Ishikawa (cell line): ENCODE data around the gene COX10.

Source experiments
- CEBPB ChIP-seq: IDR thresholded peaks from 2 replicates; pipeline ENCODE4 v1.6.1; 2012
- CREB1 ChIP-seq: IDR thresholded peaks from 2 replicates; pipeline ENCODE4 v1.6.1; 2012; ENCODE audit warnings: low read depth
- EGR1 ChIP-seq: IDR thresholded peaks from 2 replicates; pipeline ENCODE4 v1.6.1; 2012
- EP300 ChIP-seq: IDR thresholded peaks from 2 replicates; pipeline ENCODE4 v1.6.1; 2012; ENCODE audit warnings: borderline replicate concordance
- FOXM1 ChIP-seq: IDR thresholded peaks from 2 replicates; pipeline ENCODE4 v1.6.1; 2012; ENCODE audit warnings: low read depth, borderline replicate concordance
- MAX ChIP-seq: IDR thresholded peaks from 2 replicates; pipeline ENCODE4 v1.6.1; 2012
- RAD21 ChIP-seq: IDR thresholded peaks from 2 replicates; pipeline ENCODE4 v1.6.1; 2012; ENCODE audit warnings: low read depth
- REST ChIP-seq: IDR thresholded peaks from 2 replicates; pipeline ENCODE4 v1.6.1; 2012; ENCODE audit warnings: low read depth, mild to moderate bottlenecking
- TAF1 ChIP-seq: IDR thresholded peaks from 2 replicates; pipeline ENCODE4 v1.6.1; 2012; ENCODE audit warnings: low read depth, mild to moderate bottlenecking
- TCF12 ChIP-seq: IDR thresholded peaks from 2 replicates; pipeline ENCODE4 v1.6.1; 2012; ENCODE audit warnings: low read depth
- USF1 ChIP-seq: IDR thresholded peaks from 2 replicates; pipeline ENCODE4 v1.6.1; 2012
- YY1 ChIP-seq: IDR thresholded peaks from 2 replicates; pipeline ENCODE4 v1.6.1; 2012; ENCODE audit warnings: low read depth

GRCh38 chr17:14078027-14078426 lies 8.7 kb downstream of the COX10 start:
- TF ChIP-seq RAD21 (no peak), EP300 (no peak), MAX (no peak), EGR1 (no peak), YY1 (no peak), FOXM1 (no peak), REST (no peak), TAF1 (no peak), CEBPB (no peak), CREB1 (no peak), TCF12 (no peak), USF1 (no peak)
